ENCODE data around the gene HMCN1.
"Not testable (repeated sequence)": the region's sequence is repeated elsewhere in the genome, so short reads cannot be mapped to it uniquely, and the experiment has no call there.

Gene HMCN1

DNA sequence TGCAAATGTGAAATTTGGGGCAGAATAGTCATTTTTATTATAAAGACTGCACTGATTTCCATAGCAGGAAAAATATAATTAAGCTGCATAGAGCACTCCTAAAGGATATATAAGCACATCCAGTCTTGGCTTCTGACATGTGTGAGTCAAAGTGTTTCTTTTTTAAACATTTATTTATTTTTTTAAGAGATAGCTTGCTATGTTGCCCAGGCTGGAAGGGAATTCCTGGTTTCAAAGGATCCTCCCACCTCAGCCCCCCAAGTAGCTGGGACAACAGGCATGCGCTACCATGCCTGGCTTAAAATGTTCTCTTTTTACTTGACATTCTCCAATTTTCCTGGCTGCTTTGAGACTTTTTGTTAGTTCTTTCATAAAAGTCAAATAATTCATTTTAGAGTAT, 126.1 kb downstream of the HMCN1 start:
- DNase-seq = no peak

DNA sequence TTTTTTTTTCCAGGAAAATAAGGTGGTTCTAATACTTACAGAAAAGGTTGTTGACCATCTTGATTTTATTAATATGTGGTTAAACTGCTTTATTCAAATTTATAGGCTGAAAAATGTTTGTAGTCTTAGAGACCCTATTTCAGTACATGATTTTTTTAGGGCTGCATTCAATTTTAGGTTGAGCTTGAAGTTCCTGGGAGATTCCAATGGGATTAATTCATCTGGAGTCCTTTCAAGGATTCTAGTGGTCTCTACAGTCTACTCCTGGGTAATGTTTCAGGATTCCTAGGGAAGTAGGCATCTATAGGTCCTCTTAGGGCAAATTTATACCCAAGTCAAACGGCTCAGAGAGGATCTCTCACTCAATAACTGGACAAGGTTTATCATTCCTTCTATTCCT, 126.7 kb downstream of the HMCN1 start:
- DNase-seq = no peak

DNA sequence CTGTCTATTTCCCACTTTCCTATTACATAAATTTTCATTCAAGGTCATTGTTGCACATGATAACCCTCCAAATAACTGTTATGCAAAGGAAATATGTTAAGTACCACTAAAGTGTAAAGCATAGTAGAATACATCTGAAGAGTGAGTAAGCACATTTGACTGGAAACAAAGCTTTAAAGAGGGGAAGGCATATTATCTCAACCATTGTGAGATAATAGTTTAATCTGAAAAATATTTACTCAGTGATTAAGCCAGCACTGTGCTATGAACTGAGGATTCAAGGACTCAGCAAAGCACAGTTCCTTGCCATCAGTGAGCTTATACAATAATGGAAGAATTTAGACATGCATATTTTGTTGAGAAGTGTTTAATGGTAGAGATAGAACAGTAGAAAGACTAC, 127.4 kb downstream of the HMCN1 start:
- DNase-seq = no peak

DNA sequence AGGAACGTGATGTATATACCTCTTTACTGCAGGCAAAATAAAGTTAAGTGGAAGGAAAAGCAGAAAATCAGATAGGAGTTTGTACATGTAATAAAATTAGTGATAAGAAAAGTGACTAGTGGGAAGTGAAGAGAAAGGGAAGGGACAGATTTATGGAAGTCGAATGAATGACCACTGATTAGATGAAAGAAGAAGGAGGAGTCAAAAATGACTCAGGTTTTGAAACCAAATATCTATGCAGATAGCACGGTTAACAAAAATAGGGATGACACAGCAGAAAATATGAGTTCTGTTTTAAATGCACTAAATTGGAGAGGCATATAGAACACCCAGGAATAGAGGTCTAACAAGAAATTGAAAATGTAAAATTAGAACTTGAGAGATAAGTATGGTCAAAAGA, 128.0 kb downstream of the HMCN1 start:
- DNase-seq = no peak

DNA sequence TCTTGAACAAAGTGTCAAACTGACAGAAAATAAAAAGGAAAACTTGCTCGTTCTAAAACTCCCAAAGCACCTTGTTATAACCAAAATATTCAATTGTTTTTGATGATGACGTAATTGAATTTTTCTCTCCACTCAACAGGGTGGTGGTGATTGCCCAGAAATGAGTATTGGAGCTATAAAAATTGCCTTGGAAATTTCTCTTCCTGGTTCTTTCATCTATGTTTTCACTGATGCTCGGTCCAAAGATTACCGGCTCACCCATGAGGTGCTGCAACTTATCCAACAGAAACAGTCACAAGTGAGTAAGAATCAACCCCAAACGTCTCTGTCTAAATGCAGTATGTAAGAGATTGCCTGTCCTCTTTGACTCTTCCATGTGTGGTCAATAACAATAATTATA, 130.1 kb downstream of the HMCN1 start:
- no peak for DNase-seq

DNA sequence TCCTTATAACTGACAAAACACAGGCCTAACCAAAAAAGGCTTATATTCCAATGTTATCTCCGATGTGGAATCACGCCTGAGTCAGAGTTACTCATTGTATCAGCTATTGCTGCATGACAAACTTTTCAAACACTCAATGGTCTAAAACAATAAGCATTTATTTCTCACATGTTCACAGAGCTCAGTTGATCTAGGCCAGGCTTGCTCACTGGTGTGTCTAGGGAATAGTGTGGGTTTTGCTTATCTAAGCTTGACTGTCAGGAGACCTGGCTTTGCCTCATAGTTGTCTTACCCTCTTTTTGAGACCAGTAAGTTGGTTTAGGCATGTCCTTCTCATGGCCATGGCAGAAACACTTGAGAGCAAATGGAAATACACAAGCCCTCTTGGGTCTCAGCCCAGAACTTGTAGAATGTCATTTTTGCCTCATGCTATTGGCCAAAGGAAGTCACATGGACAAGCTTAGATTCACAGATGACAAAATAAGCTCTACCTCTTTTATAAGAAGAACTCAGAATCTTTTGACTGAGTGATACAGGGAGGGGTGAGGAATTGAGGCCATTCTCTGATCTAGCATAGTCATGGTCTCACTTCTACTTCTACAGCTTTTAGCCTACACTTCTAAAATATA, 130.8 kb downstream of the HMCN1 start:
- no peak for DNase-seq

DNA sequence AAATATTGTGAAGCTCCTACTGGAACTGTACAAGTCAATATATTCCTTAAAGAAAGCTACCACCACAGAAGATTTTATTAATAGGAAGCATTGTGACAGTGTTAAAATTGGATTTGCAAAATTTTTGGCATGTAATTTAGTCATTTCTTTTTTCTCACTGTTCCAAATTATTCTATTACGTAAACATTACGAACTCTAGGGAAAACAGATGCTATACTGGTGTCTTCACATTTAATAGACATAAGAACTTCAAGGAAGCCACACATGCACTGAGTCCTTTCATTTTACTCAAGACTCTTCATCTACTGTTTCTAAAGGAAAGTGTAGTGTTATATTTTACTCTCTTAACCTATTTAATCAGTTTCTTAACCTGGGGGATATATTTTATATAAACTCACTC, 135.4 kb downstream of the HMCN1 start:
- no peak for DNase-seq

DNA sequence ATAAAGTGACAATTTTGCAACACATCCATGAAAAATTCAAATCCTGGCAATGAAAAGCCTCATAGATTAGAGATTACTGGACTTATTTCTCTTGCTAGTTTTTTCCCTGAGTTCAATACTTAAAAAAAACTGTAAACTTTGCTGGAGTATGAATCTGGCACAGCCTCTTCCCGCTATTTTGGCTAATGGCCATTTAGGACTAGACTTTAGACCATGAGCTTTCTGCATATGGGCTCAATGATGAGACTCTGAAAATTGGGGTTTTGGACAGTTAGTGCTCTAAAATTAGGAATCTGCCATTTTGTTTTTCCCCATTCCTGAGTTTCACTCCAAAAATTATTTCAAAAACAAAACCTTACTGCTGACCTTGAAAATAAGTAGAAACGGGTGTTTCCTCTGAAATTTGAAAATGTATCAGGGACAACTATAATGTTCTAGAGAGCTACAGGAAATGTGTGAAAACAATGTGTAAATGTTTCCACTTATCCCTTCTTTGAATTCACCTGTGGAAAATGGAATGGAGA, 137.5 kb downstream of the HMCN1 start:
- DNase-seq = no peak

DNA sequence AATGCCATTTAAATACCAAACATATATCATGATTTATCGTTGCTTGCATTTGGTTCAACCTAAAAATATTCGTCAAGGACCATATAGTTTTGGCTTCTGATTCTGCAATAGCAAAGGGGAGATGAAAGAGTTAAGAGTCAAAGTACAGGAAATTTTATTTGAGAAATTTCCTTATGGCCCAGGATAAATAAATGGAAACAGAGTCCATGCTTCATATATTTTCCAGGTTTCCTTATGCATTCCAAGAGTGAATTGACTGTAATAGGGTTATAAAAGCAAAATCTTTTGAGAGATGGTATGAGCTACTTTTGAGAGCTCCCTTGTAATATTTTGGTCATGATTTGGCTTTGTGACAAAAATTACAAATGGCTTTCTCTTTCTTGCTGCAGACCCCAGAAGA, 140.1 kb downstream of the HMCN1 start:
- no peak for DNase-seq

DNA sequence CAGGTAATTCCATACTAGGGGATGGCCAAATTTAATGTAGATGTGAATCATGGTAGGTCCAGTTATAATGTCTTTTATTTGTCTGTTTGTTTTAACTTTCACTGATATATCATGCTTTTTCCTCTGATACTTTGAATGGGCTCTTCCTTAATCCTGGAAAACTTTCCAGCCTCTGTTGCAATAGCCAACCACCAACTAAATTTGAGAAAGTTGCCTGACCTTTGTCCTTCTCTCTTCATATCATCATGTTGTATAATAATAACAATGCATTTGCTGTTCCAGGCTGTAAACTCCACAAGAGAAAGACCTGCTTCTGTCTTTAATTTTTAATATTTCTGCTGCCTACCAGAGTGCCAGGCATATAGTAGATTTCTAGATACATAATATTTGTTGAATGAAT, 146.1 kb downstream of the HMCN1 start:
- DNase-seq = no peak

DNA sequence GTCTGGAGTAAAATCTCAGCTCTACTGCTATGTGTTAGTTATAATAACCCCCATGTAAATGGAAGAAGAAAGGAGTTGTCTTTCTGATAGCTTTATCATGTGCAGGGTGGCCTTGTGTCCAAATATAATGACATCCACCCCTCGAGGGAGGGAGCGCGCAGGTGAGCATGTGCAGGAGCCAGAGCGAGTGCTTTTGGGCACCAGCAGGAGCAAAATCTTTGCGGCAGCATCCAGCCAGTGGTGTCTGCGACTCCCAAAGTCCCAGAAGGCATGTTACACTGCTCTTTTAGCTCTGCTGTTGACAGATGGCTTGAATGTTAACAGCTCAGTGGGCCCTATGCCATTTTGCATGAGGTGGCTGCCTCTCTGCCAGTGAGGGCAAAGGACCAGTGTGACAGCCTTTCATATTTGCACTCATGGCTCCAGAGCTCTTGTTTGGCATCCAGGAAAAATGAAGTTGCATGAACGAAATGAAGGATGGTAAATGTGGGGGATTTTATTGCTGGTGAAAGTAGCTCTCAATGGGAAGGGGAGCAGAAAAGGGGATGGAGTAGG, 146.7 kb downstream of the HMCN1 start:
- no peak for DNase-seq

DNA sequence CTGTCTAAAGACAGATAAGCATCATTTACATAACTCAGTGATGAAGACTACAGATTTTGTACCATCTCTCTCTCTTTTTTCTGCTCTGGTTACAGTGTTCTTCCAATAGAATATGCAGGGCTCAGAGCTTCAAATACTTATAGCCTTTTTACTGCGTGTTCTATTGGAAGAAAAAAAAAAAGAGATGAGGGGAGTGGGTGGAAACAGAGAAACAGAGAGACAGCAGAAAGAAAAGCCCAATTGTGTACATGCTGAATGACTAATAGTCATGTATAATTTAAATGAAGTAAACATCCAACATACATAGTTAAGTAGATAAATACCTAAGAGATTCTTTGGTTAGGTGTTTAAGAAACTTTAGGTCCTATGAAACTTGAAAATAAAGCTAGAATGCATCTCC, 151.9 kb downstream of the HMCN1 start:
- DNase-seq = no peak

DNA sequence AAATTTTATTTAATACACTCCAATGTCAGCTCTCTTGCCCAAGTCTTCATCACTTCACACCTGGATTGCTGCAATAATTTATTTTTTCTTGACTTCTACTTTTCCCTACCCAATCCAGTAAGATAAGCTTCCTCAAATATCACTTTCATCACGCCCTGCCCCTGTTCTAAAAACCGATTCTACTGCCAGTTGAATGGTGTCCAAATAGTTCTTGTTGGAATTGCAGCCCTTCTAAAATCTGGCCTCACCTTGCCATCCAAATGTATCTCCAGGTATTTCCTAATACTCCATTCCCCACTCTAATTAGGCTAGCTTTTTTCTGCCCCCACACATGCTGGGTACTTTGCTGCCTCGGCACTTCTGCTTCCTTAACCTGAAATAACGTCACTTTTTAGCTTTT, 152.5 kb downstream of the HMCN1 start:
- DNase-seq = no peak

DNA sequence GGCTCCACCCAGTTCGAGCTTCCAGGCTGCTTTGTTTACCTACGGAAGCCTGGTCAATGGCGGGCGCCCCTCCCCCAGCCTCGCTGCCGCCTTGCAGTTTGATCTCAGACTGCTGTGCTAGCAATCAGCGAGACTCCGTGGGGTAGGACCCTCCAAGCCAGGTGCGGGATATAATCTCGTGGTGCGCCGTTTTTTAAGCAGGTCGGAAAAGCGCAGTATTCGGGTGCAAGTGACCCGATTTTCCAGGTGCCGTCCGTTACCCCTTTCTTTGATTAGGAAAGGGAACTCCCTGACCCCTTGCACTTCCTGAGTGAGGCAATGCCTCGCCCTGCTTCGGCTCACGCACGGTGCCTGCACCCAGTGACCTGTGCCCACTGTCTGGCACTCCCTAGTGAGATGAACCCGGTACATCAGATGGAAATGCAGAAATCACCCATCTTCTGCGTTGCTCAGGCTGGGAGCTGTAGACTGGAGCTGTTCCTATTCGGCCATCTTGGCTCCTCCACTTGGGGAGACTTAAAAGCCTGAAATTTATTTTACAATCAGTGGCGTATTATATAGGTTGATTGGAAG, 158.7 kb downstream of the HMCN1 start:
- not testable (repeated sequence) for DNase-seq

DNA sequence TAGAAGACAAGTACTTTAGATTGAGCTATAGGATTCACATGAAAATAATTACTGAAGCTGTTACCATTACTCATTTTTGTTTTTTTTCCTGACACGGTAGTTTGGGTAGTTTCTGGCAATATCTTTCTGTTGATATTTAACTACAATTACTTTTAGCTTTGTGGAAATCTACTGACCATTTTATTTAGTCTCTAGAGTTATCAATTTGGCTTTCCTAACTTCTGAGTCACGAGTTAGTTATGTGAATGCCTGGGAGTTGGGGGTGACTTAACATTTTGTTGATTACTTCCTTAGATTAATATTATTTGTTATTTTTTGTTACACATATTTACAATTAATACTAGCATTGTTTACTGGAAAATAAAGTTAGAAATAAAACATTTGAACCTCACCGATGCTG, 160.6 kb downstream of the HMCN1 start:
- no peak for DNase-seq

DNA sequence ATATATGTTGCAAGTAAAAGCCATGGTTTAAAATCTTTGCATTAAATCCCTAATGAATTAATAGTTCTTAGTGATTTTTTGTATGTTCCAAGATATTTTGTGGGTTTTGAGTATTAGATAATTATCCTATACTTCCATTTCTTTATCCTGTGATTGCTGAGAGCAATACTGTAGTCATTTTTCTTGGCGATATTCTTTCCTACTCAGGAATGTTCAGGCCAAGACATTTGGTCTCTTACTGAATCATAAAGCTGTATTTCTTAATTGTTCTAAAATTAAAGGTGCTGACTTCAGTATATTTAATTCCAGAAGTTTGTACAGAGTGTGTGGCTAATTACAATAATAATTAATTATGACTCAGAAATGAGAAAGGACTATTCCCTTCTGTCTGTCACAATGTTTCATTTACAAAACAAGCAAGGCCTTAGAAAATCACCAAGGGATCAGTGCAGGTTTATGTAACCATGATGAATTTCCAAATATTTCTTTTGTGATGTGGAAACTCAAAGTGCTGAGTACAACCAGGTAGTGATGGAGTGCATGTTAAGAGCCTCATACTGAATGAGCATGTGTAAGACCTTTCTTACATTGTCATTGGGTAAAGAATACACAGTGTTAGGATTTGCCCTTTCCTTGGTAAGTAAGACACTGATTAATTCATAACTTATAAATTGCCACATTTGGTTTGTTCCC, 161.2 kb downstream of the HMCN1 start:
- no peak for DNase-seq

DNA sequence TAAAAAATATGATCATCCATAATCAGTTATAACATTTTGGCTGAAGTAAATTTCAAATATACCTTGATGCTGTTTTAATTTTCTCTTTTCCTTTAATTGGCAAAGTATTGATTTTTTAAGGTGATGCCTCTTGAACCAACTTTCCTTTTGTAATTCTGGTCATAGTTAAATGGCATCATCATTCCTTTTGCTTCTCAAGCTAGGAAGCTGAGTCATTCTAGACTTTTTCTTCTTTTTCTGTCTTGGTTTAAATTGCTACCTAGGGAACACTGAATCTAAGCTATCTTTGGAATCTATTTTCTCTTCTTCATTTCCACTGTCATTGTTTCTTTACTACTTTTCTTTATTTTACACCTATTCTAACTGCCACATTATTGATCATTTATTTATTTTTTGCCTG, 162.7 kb downstream of the HMCN1 start:
- no peak for DNase-seq

DNA sequence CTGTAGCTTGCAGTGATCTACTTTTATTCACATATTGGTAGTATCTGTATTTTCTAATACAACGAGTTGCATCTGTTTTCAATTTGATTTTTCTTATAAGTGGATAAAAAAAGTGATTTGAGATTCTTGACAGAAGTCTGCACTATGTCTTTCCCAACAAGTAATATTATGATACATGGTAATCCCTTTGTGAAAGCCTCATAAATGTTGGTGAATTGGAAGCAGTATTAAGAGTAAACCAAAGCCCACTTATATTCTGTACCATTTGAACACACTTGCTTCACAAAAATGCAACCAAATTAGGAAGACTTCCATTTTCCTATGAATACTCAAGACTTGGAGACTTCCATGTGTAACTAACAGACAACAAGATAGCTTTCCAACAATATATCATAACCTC, 172.0 kb downstream of the HMCN1 start:
- DNase-seq = no peak

DNA sequence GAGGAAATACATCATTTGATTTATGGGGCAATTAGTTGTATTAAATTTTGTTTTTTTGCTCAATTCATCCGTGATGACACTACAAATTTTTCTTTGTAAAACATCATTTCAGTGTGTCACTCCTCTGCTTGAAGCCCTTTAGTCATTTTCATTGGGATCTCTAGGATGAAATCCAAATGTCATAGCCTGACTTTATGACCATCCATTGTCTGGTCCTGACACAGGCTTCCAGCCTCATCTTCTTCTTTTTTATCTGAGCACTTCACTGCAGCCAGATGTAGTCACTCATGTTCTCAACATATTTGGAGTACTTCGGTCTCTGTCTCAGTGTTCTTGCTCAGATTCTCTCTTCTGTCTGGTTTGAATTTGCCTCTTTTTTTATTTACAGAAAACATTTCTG, 173.1 kb downstream of the HMCN1 start:
- DNase-seq = no peak

DNA sequence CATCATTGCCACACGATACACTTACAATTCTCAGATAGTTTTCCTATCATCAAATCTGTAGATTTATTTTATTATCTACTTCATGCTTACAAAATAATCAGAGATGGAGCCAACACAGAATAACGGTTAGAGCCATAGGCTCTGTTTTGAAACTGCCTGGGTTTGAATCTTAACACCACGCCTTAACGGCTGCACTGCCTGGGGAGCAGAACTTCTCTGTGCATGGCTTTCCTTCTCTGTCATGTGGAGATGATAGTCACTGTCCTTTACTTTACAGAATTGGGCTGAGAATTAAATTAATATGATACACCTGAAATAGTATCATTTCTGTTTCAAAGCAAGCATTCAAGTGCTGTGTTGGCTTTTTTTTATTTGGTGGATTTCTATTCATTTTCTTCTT, 177.8 kb downstream of the HMCN1 start:
- no peak for DNase-seq

DNA sequence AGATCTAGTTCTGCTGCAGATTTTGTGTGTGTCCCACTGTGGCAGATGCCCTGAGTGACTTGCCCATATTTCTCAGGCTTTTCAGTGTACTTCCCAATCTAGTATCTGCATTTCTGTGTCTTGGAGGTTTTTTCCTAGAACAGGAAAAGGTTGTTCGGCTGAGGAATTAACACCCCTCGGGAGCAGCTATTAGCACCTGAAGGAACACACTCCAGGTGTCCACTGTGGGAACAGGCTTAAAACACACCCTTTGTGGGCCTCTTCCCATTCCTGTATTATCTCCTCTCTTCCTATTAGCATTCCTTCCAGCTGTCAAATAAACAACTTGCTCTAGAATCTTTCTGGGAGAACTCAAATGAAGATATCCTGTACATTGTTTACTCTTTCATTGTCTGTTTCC, 178.3 kb downstream of the HMCN1 start:
- no peak for DNase-seq

DNA sequence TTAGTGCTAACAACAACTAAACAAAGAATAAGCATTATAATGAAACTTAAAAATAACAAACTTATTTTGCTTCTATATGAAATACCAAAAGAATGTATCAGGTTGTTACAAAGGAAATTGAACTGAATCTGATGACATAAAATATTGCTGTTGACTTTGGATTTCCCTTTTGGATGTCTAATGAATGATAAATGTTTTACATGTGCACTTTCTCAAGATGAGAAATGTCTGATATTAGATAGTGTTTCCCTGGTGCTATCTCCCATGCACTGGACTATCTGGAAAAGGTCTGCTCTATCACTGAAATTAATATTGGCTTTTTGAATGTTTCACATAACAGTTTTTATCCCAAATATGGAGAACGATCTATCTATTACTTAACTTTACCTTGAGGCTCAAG, 179.9 kb downstream of the HMCN1 start:
- DNase-seq = no peak

DNA sequence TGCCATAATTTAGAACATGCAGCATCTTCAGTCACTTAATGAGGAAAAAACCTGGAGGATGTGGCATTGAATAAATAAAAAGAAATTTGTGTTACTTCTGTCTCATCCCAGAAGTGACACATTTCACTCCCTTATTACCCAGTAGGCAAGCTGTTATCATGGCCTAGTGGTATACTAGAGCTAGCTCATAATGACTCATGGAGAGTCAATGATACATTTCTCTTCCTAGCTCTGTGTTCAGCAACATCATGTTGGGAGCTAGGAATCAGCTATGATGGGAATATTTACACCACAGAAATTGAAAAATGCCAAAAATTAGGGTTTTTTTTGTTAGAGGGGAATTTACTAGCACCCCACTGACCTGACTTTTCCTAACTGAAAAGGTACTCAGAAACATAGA, 182.7 kb downstream of the HMCN1 start:
- no peak for DNase-seq

DNA sequence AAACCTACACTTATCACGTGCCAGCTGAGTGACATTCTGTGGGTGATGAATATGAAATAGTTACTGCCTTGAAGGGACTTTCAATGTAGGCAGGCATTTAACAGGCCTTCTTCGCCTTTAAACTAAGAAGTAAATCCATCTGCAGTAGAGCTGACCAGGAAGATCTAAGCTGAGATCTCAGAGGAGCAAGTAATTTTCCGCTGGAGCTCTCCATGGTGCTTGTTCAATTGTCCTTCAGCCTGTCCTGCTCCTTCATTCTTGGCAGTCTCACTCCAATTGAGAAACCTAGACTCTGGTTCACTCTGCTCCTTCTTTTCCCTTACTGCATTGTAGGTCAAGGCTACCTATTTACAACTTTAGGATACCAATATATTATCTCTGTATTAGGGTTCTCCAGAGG, 183.5 kb downstream of the HMCN1 start:
- no peak for DNase-seq

Data from NCI-H1436 (cell line).